Breast epithelium (tissue), 4 donors: ENCODE results near the gene IRX4. TPM values are rescaled to one million over a fixed set of nuclear protein-coding genes. Genes with fewer than 3 reads are reported as not detected.
A peak's percentile ranks its signal among the peaks of the same experiment; 100 is the strongest.

Source experiments
- DNase-seq, 2 donors: peaks; one replicate each; pipeline ENCODE4 v3.0.0-alpha.2; 2019; ENCODE audit warnings: low spot score in 2 of 2
- H3K27ac ChIP-seq, 2 donors: fragments of 200-600 bp; sonication (generic) in 1 of 2; one replicate each; pipeline ENCODE4 v1.5.1; 2016 to 2019; ENCODE audit warnings: mild to moderate bottlenecking in 1 of 2
- H3K27me3 ChIP-seq, 2 donors: fragments of 200-600 bp; sonication (generic) in 1 of 2; one replicate each; pipeline versions ENCODE4 v1.5.1 to v1.6.0; 2017 to 2019; ENCODE audit warnings: control low read depth in 1 of 2, mild to moderate bottlenecking in 1 of 2
- H3K36me3 ChIP-seq: fragments of 200-600 bp; one replicate; pipeline ENCODE4 v1.5.1; 2019
- H3K4me1 ChIP-seq, 2 donors: fragments of 200-600 bp; sonication (generic); one replicate each; pipeline ENCODE4 v1.5.1; 2016 to 2019; ENCODE audit warnings: control low read depth in 1 of 2
- H3K4me3 ChIP-seq, 3 donors: fragments of 200-600 bp; sonication (generic); 1 replicate in 2 of 3; 2 replicates in 1 of 3; pipeline ENCODE4 v1.5.1; 2016 to 2019; ENCODE audit warnings: mild to moderate bottlenecking in 3 of 3, moderate library complexity in 2 of 3
- H3K9me3 ChIP-seq, 2 donors: fragments of 200-600 bp; sonication (generic) in 1 of 2; one replicate each; pipeline ENCODE4 v1.5.1; 2016 to 2019; ENCODE audit warnings: control low read depth in 1 of 2
- POLR2A ChIP-seq: fragments of 450-650 bp; IDR thresholded peaks from one replicate; pipeline ENCODE4 v1.6.1; 2016; ENCODE audit warnings: antibody characterized with exemption, mild to moderate bottlenecking, moderate library complexity
- POLR2AphosphoS5 ChIP-seq, 3 donors: sonication (generic); formaldehyde crosslinking; IDR thresholded peaks; one replicate each; pipeline ENCODE4 v1.6.1; 2017; ENCODE audit warnings: antibody characterized with exemption in 3 of 3
- intact Hi-C: fragments of 100-400 bp; cut with DNase I; formaldehyde crosslinking; loops from one replicate; pipeline ENCODE4 v1.15.1; 2023; ENCODE audit warnings: low total_unique reads
- total RNA-seq, 3 donors: library from RNA; depleted of rRNA; stranded (reverse); fragments of >200 nt; gene quantifications; one replicate each; pipeline ENCODE4 v1.1.0, GENCODE V29; 2016
- TF ChIP-seq, protein P1 (sequence below), 3 donors: fragments of 450-650 bp; IDR thresholded peaks; one replicate each; pipeline ENCODE4 v1.5.1; 2016 to 2017; ENCODE audit warnings: antibody characterized with exemption in 3 of 3, mild to moderate bottlenecking in 3 of 3, moderate library complexity in 3 of 3

The IRX4 gene
- total RNA-seq, 3 donors from 2014 or later, result 0.64 to 9.5 (median 2.6) TPM

GRCh38 chr5:1923766-1924165 is 41.0 kb upstream of the IRX4 start:
- peaks cover 0 to 6% of the 10 kb centered on the region in 2 donors for H3K27me3 ChIP-seq
- no peaks in the 10 kb centered on the region for H3K36me3 ChIP-seq
- H3K4me1 ChIP-seq, result no peaks in the 10 kb centered on the region
- H3K4me3 ChIP-seq, result no peak overlapping the region
- intact Hi-C loops, result no loop called here
- no peak overlapping the region for H3K27ac ChIP-seq
- no peaks in the 10 kb centered on the region for H3K9me3 ChIP-seq
- peak in 1 of 2 donors; percentile 43 for DNase-seq
- TF ChIP-seq POLR2A, result no peak
- TF ChIP-seq POLR2AphosphoS5 (IDR thresholded peaks at IDR 0.05), result no peak
- TF ChIP-seq, protein P1, sequence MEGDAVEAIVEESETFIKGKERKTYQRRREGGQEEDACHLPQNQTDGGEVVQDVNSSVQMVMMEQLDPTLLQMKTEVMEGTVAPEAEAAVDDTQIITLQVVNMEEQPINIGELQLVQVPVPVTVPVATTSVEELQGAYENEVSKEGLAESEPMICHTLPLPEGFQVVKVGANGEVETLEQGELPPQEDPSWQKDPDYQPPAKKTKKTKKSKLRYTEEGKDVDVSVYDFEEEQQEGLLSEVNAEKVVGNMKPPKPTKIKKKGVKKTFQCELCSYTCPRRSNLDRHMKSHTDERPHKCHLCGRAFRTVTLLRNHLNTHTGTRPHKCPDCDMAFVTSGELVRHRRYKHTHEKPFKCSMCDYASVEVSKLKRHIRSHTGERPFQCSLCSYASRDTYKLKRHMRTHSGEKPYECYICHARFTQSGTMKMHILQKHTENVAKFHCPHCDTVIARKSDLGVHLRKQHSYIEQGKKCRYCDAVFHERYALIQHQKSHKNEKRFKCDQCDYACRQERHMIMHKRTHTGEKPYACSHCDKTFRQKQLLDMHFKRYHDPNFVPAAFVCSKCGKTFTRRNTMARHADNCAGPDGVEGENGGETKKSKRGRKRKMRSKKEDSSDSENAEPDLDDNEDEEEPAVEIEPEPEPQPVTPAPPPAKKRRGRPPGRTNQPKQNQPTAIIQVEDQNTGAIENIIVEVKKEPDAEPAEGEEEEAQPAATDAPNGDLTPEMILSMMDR (IDR thresholded peaks at IDR 0.05), result no peak

GRCh38 chr5:1923341-1923740 is 40.6 kb upstream of the IRX4 start:
- Histone ChIP-seq H3K4me1 (no peaks in the 10 kb centered on the region), H3K27ac (no peak overlapping the region), H3K9me3 (no peaks in the 10 kb centered on the region), H3K27me3 (peaks cover 0 to 6% of the 10 kb centered on the region in 2 donors), H3K36me3 (no peaks in the 10 kb centered on the region), H3K4me3 (no peak overlapping the region)
- TF ChIP-seq POLR2A (no peak), POLR2AphosphoS5 (IDR thresholded peaks at IDR 0.05) (no peak)
- TF ChIP-seq, protein P1 (IDR thresholded peaks at IDR 0.05), result no peak
- DNase-seq, result no peak
- intact Hi-C loops, result no loop called here

- Histone ChIP-seq H3K36me3 (no peaks in the 10 kb centered on the region), H3K4me3 (no peak overlapping the region), H3K27me3 (peaks cover 0 to 6% of the 10 kb centered on the region in 2 donors), H3K27ac (no peak overlapping the region), H3K9me3 (no peaks in the 10 kb centered on the region), H3K4me1 (no peaks in the 10 kb centered on the region)
- intact Hi-C loops, result no loop called here
- peak in 1 of 2 donors; percentile 30 for DNase-seq
- TF ChIP-seq, protein P1 (IDR thresholded peaks at IDR 0.05), result no peak
- TF ChIP-seq POLR2A (no peak), POLR2AphosphoS5 (IDR thresholded peaks at IDR 0.05) (no peak)
These were observed 39.0 kb upstream of the IRX4 start for GRCh38 chr5:1921711-1922110.

GRCh38 chr5:1919750-1920149 is 37.0 kb upstream of the IRX4 start:
- Histone ChIP-seq H3K4me3 (no peak overlapping the region), H3K9me3 (peaks cover 0 to 3% of the 10 kb centered on the region in 2 donors), H3K36me3 (no peaks in the 10 kb centered on the region), H3K27me3 (no peaks in the 10 kb centered on the region), H3K4me1 (no peaks in the 10 kb centered on the region), H3K27ac (no peak overlapping the region)
- peak in 1 of 2 donors; percentile 2 for DNase-seq
- intact Hi-C loops, result loop anchor here (2.0 kb wide), 1 partner anchor 91 kb away; no protein-coding TSS in a partner anchor
- TF ChIP-seq POLR2A (no peak), POLR2AphosphoS5 (IDR thresholded peaks at IDR 0.05) (no peak)
- TF ChIP-seq, protein P1 (IDR thresholded peaks at IDR 0.05), result no peak

DNA sequence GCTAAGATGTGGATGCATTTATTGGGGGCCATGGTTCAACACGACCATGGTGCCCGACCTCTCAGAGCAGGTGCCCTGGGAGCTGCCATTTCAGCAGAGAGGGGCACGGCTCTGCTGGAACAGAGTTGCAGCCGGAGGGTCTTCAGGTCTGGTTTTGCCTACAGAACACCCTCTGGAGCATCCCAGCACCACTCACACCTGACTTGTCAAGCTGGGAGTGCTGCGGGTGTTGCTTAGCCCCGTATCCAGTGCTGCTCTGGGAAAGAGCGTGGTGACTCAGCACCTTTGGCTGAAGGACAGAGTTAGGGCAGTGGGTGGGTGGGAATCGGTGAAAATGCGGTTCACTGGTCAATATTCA is 36.5 kb upstream of the IRX4 start:
- H3K4me1 ChIP-seq, result no peaks in the 10 kb centered on the region
- no peak for TF ChIP-seq POLR2A
- intact Hi-C loops, result loop anchor here (2.0 kb wide), 1 partner anchor 90 kb away; no protein-coding TSS in a partner anchor

More for the DNA sequence above, 36.5 kb upstream of the IRX4 start:
- no peak overlapping the region for H3K4me3 ChIP-seq
- H3K36me3 ChIP-seq, result no peaks in the 10 kb centered on the region
- DNase-seq, result no peak
- peaks cover 0 to 9% of the 10 kb centered on the region in 2 donors for H3K9me3 ChIP-seq
- no peak overlapping the region for H3K27ac ChIP-seq
- no peaks in the 10 kb centered on the region for H3K27me3 ChIP-seq
